Gastrocnemius medialis (tissue), 4 donors: ENCODE results near the gene CYBA. TPM values are rescaled to one million over a fixed set of nuclear protein-coding genes. Genes with fewer than 3 reads are reported as not detected.

Experiments used
- ATAC-seq, 2 donors: fragments of 150-250 bp; one replicate each; pipeline ENCODE4 v1.9.1; 2016
- DNase-seq, 2 donors: peaks; one replicate each; pipeline ENCODE4 v3.0.0-alpha.2; 2019
- H3K27ac ChIP-seq, 4 donors: fragments of 200-600 bp; sonication (generic); 1 replicate in 1 of 4; 2 replicates in 3 of 4; pipeline ENCODE4 v1.5.1; 2016 to 2018; ENCODE audit warnings: mild to moderate bottlenecking in 2 of 4, moderate library complexity in 1 of 4
- H3K27me3 ChIP-seq, 3 donors: fragments of 200-600 bp; sonication (generic) in 2 of 3; 1 replicate in 1 of 3; 2 replicates in 2 of 3; pipeline versions ENCODE4 v1.5.1 to v1.6.0; 2016 to 2019; ENCODE audit warnings: mild to moderate bottlenecking in 1 of 3, moderate library complexity in 1 of 3
- H3K36me3 ChIP-seq, 2 donors: fragments of 200-600 bp; sonication (generic) in 1 of 2; one replicate each; pipeline ENCODE4 v1.5.1; 2017 to 2018
- H3K4me1 ChIP-seq, 2 donors: fragments of 200-600 bp; sonication (generic) in 1 of 2; one replicate each; pipeline ENCODE4 v1.5.1; 2016 to 2017; ENCODE audit warnings: mild to moderate bottlenecking in 2 of 2
- H3K4me3 ChIP-seq, 4 donors: fragments of 200-600 bp; sonication (generic) in 3 of 4; 1 replicate in 1 of 4; 2 replicates in 3 of 4; pipeline ENCODE4 v1.5.1; 2016 to 2019; ENCODE audit warnings: mild to moderate bottlenecking in 2 of 4
- H3K9me3 ChIP-seq, 3 donors: fragments of 200-600 bp; sonication (generic) in 2 of 3; 1 replicate in 1 of 3; 2 replicates in 2 of 3; pipeline ENCODE4 v1.5.1; 2016 to 2019
- CTCF ChIP-seq, 5 experiments: fragments of 450-650 bp in 3 of 5; fragments of 200-600 bp in 2 of 5; sonication (generic) in 2 of 5; IDR thresholded peaks in 4 of 5; conservative IDR thresholded peaks in 1 of 5; 1 replicate in 4 of 5; 2 replicates in 1 of 5; pipeline ENCODE4 v1.5.1; 2016 to 2019; ENCODE audit warnings: antibody characterized with exemption in 5 of 5, mild to moderate bottlenecking in 3 of 5, moderate library complexity in 3 of 5
- POLR2A ChIP-seq, 2 donors: fragments of 450-650 bp; IDR thresholded peaks; one replicate each; pipeline ENCODE4 v1.6.1; 2017; ENCODE audit warnings: antibody characterized with exemption in 2 of 2, mild to moderate bottlenecking in 2 of 2, moderate library complexity in 2 of 2
- in situ Hi-C, 4 donors: fragments of 200-750 bp; cut with MboI; loops; one replicate each; pipeline versions ENCODE4 v1.15.0 to v1.8.0; 2017; ENCODE audit warnings: low sequenced_read_pairs in 4 of 4
- intact Hi-C: fragments of 100-400 bp; cut with DNase I; formaldehyde crosslinking; loops from one replicate; pipeline ENCODE4 v1.15.1; 2023; ENCODE audit warnings: low total_unique reads
- total RNA-seq, 4 donors: library from RNA; depleted of rRNA; stranded (reverse); fragments of >200 nt; gene quantifications; one replicate each; pipeline versions ENCODE4 v1.1.0 to v1.2.3, GENCODE V29; 2016

Gene CYBA
- total RNA-seq = 10 to 100 TPM in 3 of 4 donors, 1 to 10 TPM in 1; 5.1 to 33.2 (median 28.7) TPM

GRCh38 chr16:88650749-88651275 lies at the start of gene CYBA:
Gene CYBA (minus strand): TSS chr16:88651053. CDS start chr16:88651013, 40 bp downstream.
- Histone ChIP-seq H3K27ac (peak within 1 kb of the TSS; percentile 38 to 64 (median 58)), H3K4me1 (peaks cover 8 to 9% of the 10 kb centered on the region in 2 donors), H3K9me3 (no peaks in the 10 kb centered on the region), H3K27me3 (no peaks in the 10 kb centered on the region), H3K36me3 (peaks cover 0 to 25% of the 10 kb centered on the region in 2 donors), H3K4me3 (peak within 1 kb of the TSS; percentile 50 to 64 (median 61))
- in situ Hi-C loops = no loop called here
- TF ChIP-seq POLR2A (IDR thresholded peaks at IDR 0.05) = no peak
- DNase-seq (peak; percentile 37 to 46), ATAC-seq (peak; percentile 43 to 45)
- intact Hi-C loops = no loop called here

DNA sequence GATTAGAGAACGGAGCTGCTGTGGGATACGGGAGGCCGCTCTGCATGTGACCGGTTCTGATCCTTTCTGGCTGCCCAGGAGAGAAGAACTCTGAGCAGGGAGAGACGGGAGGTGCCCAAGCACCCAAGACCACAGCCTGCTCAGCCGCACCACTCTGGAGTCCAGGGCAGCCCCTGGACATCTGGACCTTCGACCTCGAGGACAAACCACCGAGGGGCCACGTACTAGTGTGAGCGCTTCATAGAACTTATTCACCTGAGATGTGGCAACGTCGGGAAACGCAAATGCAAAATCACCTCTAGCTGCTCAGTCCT lies 49.4 kb upstream of the CYBA start:
- Histone ChIP-seq H3K27ac (peak overlapping the region in 1 of 4 donors; percentile 71), H3K27me3 (no peaks in the 10 kb centered on the region), H3K4me1 (peaks cover 19 to 21% of the 10 kb centered on the region in 2 donors), H3K36me3 (peaks cover 0 to 32% of the 10 kb centered on the region in 2 donors), H3K4me3 (peak overlapping the region in 1 of 4 donors; percentile 24), H3K9me3 (no peaks in the 10 kb centered on the region)
- DNase-seq = no peak
- intact Hi-C loops = loop anchor here (10.0 kb wide), 1 partner anchor 155 kb away; the partner anchor contains the start of genes GALNS and TRAPPC2L
- no peak for ATAC-seq
- TF ChIP-seq CTCF (IDR thresholded peaks at IDR 0.05 in 4 of 5, conservative IDR thresholded peaks at IDR 0.05 in 1 of 5) (no peak), POLR2A (IDR thresholded peaks at IDR 0.05) (no peak)
- in situ Hi-C loops = loop anchor here in 1 of 4 donors (10.0 kb wide), 1 partner anchor 125 kb away; the partner anchor contains the start of gene ZC3H18

GRCh38 chr16:88699180-88699579 lies 48.3 kb upstream of the CYBA start:
- peaks cover 0 to 32% of the 10 kb centered on the region in 2 donors for H3K36me3 ChIP-seq
- H3K27ac ChIP-seq = no peak overlapping the region
- H3K4me3 ChIP-seq = no peak overlapping the region
- TF ChIP-seq CTCF (IDR thresholded peaks at IDR 0.05 in 4 of 5, conservative IDR thresholded peaks at IDR 0.05 in 1 of 5) (no peak), POLR2A (IDR thresholded peaks at IDR 0.05) (no peak)
- no peaks in the 10 kb centered on the region for H3K27me3 ChIP-seq
- peaks cover 14 to 15% of the 10 kb centered on the region in 2 donors for H3K4me1 ChIP-seq
- DNase-seq (no peak), ATAC-seq (no peak)
- no peaks in the 10 kb centered on the region for H3K9me3 ChIP-seq
- in situ Hi-C loops = no loop called here
- intact Hi-C loops = no loop called here

DNA sequence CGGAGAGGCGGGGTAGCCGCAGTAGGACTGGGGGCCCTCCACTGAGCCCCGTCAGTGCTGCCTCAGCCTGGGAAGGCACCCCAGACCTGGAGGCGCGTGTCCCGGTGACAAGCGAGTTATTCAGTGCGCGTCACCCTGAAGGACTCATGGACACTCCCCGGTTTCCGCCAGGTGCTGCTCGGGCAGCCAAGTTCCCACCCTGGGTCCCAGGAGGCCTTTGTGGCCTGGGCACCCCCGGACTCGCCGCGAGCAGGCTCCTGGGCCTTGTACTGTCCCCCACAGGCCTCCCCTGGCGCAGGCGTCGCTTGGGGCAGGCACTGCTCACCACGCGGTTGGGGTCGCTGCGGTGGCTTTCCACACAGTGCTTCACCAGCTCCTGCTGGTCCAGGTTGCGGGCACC lies 47.8 kb upstream of the CYBA start:
- peaks cover 0 to 32% of the 10 kb centered on the region in 2 donors for H3K36me3 ChIP-seq
- in situ Hi-C loops (no loop called here), intact Hi-C loops (no loop called here)
- no peaks in the 10 kb centered on the region for H3K27me3 ChIP-seq
- DNase-seq (no peak), ATAC-seq (no peak)
- H3K4me1 ChIP-seq = peaks cover 13 to 14% of the 10 kb centered on the region in 2 donors
- H3K4me3 ChIP-seq = no peak overlapping the region
- no peak for TF ChIP-seq CTCF (IDR thresholded peaks at IDR 0.05 in 4 of 5, conservative IDR thresholded peaks at IDR 0.05 in 1 of 5)
- TF ChIP-seq POLR2A (IDR thresholded peaks at IDR 0.05) = no peak
- no peak overlapping the region for H3K27ac ChIP-seq
- no peaks in the 10 kb centered on the region for H3K9me3 ChIP-seq

DNA sequence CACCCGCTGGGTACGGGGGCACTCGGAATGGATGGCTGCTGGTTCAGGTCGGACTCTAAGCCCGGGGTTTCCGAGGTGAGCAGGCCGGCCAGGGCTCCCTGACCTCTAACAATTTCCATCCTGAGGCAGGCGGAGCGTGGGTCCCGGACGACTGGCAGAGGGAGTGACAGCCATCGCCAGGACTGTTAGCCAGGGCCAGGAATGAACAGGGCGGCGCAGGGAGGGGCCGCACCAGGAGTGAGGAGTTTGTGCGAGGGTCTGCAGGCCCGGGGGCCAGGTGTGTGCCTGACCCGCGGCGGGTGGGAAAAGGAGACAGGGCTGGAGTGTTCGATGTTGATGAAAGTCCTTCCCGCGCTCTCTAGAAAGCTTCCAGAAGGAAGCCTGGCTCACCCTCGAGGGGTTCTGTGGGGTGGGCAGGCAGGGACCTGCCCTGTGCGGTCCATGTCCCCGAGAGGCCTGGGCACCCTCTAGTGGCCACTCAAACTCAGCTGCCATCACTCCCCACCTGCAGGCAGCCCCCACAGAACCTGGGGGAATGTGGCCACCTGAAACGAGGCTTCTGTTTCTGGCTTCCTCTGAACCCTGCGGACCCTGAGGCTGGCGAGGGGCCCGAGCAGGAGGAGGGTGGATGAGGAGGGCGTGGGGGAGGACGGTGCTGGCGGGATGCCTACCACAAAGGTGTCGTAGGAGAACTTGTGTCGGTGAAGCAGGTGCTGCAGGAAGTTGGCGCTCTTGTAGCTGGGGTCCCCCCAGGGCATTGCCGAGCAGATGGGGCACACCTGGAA lies 47.2 kb upstream of the CYBA start:
- no peaks in the 10 kb centered on the region for H3K27me3 ChIP-seq
- intact Hi-C loops (no loop called here), in situ Hi-C loops (no loop called here)
- no peak overlapping the region for H3K4me3 ChIP-seq
- no peak for DNase-seq
- peaks cover 0 to 32% of the 10 kb centered on the region in 2 donors for H3K36me3 ChIP-seq
- TF ChIP-seq CTCF (IDR thresholded peaks at IDR 0.05 in 4 of 5, conservative IDR thresholded peaks at IDR 0.05 in 1 of 5) = peak in 4 of 5 experiments; percentile 20 to 50 (median 33)
- TF ChIP-seq POLR2A (IDR thresholded peaks at IDR 0.05) = no peak
- H3K27ac ChIP-seq = no peak overlapping the region
- H3K4me1 ChIP-seq = peaks cover 12 to 14% of the 10 kb centered on the region in 2 donors
- H3K9me3 ChIP-seq = no peaks in the 10 kb centered on the region
- ATAC-seq = no peak
